ENCODE data around the gene PAX7.
"Not testable (repeated sequence)": the region's sequence is repeated elsewhere in the genome, so short reads cannot be mapped to it uniquely, and the experiment has no call there.

Gene PAX7

GRCh38 chr1:18666317-18666920, 35.8 kb downstream of the PAX7 start:
- no peak for DNase-seq

- no peak for DNase-seq
Observed at GRCh38 chr1:18667333-18667732, 36.7 kb downstream of the PAX7 start.

- DNase-seq = no peak
Observed at GRCh38 chr1:18668046-18668445, 37.4 kb downstream of the PAX7 start.

GRCh38 chr1:18668750-18669404, 38.2 kb downstream of the PAX7 start:
- no peak for DNase-seq

- DNase-seq = no peak
Observed at GRCh38 chr1:18670121-18670867, 39.6 kb downstream of the PAX7 start.

GRCh38 chr1:18670868-18671225, 40.2 kb downstream of the PAX7 start:
- DNase-seq = no peak

GRCh38 chr1:18673976-18674375, 43.3 kb downstream of the PAX7 start:
- no peak for DNase-seq

GRCh38 chr1:18676332-18676781, 45.7 kb downstream of the PAX7 start:
- no peak for DNase-seq

- no peak for DNase-seq
Observed at GRCh38 chr1:18681423-18681835, 50.8 kb downstream of the PAX7 start.

GRCh38 chr1:18682375-18682774, 51.7 kb downstream of the PAX7 start:
- no peak for DNase-seq

GRCh38 chr1:18684303-18684702, 53.7 kb downstream of the PAX7 start:
- DNase-seq = no peak

GRCh38 chr1:18686540-18686939, 55.9 kb downstream of the PAX7 start:
- no peak for DNase-seq

GRCh38 chr1:18687273-18687672, 56.6 kb downstream of the PAX7 start:
- DNase-seq = no peak

GRCh38 chr1:18691648-18692047, 61.0 kb downstream of the PAX7 start:
- DNase-seq = no peak

- no peak for DNase-seq
Observed at GRCh38 chr1:18693256-18694098, 62.8 kb downstream of the PAX7 start.

- DNase-seq = not testable (repeated sequence)
Observed at GRCh38 chr1:18694289-18694688, 63.6 kb downstream of the PAX7 start.

- no peak for DNase-seq
Observed at GRCh38 chr1:18697541-18697940, 66.9 kb downstream of the PAX7 start.

GRCh38 chr1:18700530-18700929, 69.9 kb downstream of the PAX7 start:
- DNase-seq = no peak

GRCh38 chr1:18701183-18701582, 70.5 kb downstream of the PAX7 start:
- no peak for DNase-seq

GRCh38 chr1:18703041-18703621, 72.5 kb downstream of the PAX7 start:
- no peak for DNase-seq

GRCh38 chr1:18705811-18706210, 75.2 kb downstream of the PAX7 start:
- DNase-seq = no peak

- DNase-seq = no peak
Observed at GRCh38 chr1:18707696-18708257, 77.1 kb downstream of the PAX7 start.

- no peak for DNase-seq
Observed at GRCh38 chr1:18710002-18710401, 79.4 kb downstream of the PAX7 start.
